GM12801 (cell line): ENCODE measurements around the gene PCDH9.

Experiments
- TF ChIP-seq, protein P1 (sequence below): IDR thresholded peaks from one replicate; pipeline ENCODE4 v1.5.1; 2011; ENCODE audit warnings: control low read depth; ENCODE audit not compliant: insufficient read length; ENCODE audit errors: extremely low read depth

Gene PCDH9

DNA sequence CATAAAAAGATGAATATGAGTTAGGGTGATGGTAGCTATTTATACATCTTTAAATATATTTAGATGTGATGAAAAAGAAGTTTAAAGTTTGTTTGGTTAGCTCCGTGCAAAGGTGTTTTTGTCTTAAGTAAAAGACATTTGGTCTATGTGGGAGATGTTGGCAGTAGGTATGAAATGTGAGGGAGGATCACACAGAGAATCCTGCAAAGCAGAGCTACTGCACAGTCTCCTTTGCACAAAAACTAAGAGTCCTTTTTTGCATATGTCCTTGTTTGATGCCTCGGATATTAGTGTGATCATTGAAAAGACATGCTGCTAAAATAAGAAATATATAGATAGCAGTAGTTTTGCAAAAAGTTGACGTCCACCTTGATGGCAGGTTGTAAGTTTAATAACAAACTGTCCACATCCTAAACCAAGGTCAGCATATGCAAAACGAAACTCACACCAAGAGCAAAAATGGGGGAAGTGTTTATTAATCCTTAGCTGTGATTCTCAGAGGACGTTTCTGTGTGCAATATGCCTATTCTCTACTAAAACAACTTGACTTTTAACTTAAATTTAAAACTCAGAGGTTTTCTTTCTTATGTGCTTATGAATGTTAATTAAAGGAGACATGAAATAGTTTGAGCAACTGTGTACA lies 870.1 kb downstream of the PCDH9 start:
- TF ChIP-seq, protein P1, sequence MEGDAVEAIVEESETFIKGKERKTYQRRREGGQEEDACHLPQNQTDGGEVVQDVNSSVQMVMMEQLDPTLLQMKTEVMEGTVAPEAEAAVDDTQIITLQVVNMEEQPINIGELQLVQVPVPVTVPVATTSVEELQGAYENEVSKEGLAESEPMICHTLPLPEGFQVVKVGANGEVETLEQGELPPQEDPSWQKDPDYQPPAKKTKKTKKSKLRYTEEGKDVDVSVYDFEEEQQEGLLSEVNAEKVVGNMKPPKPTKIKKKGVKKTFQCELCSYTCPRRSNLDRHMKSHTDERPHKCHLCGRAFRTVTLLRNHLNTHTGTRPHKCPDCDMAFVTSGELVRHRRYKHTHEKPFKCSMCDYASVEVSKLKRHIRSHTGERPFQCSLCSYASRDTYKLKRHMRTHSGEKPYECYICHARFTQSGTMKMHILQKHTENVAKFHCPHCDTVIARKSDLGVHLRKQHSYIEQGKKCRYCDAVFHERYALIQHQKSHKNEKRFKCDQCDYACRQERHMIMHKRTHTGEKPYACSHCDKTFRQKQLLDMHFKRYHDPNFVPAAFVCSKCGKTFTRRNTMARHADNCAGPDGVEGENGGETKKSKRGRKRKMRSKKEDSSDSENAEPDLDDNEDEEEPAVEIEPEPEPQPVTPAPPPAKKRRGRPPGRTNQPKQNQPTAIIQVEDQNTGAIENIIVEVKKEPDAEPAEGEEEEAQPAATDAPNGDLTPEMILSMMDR: no peak

DNA sequence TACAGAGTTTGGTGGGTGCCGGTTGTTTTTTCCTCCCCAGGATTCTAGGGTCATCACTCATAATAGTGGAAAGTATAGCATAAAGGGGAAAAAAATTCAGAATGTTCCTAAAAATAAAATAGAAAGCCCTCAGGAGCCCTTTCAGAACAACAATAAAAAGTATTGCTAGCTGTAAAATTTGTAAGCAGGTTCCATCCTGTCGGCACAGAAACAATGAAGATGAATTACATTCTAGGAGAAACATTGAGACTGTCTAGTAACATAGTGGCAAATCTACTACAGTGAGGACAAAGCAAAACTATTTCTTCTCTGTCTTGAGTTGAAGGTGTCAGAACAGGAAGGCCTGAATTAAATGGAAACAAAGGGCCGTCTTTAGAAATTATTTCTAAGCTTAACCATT lies 870.7 kb downstream of the PCDH9 start:
- TF ChIP-seq, protein P1: no peak

DNA sequence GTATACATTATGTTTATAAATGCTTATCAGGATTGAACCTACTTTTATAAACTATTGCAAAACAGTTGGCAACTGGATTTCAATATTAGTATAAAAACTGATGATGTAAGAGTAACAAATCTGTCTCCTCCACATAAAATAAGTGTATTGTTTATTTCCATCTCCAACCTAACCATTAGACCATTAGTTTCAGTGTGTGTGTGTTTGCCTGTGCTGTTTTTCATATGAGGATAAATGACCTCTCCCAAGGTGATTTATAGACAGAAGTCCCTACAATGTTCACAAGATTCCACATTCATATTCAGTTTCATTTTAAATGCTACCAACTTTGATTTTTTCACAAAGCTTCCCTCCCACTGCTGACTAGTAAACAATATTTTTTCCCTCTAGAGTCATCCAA lies 871.6 kb downstream of the PCDH9 start:
- TF ChIP-seq, protein P1: no peak

DNA sequence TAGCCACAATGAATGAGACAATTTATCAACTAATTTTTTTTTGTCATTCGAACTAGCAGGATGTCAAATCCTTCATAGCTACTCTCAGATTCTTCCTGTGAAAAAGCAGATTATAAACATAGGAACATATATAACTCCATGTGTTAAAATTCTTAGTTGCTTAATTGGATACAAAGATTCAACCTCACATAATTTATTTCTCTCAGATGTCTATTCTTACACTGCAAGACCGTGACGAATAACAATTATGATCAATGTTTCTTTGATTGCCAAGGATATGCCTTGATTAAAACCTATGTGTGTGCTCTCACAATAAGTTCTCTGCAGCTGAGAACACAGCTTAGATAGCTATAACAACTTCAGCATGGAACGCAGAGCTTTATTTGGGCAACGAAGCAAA lies 872.7 kb downstream of the PCDH9 start:
- TF ChIP-seq, protein P1: no peak

DNA sequence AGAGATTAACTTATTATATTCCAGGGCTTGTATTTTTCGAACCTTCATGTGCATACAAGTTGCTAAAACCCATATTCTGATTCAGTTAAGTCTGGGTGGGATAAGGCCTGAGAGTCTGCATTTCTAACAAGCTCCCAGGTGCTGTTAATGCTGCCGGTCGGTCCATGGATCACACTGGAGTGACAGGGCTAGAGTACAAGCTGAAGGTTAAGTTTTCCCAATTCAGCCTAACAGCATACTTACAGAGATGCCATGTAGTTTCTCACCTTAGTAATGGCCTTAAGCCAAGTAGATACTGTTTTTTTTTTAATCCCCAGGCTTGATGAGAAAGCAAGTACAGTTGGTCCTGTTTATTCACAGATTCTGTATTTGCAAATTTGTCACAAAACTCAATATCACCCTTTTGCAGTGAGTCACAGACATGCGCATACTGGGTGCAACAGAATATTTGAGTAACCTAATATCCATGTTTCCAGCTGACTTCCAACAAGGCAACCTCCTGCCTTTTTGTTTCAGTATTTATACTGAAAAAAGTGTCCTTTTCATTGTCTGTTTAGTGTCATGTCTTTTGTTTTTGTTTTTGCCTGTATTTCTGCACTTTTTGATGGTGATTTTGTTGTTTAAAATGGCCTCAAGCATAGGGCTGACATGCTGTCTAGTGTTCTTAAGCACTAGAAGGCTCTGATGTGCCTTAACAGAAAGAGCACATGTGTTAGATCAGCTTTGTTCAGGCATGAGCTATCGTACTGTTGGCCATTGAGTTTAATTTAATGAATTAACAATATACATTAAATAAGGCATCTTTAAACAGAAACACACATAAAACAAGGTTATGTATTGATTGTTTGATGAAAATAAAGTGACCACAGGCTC lies 875.0 kb downstream of the PCDH9 start:
- TF ChIP-seq, protein P1: no peak

DNA sequence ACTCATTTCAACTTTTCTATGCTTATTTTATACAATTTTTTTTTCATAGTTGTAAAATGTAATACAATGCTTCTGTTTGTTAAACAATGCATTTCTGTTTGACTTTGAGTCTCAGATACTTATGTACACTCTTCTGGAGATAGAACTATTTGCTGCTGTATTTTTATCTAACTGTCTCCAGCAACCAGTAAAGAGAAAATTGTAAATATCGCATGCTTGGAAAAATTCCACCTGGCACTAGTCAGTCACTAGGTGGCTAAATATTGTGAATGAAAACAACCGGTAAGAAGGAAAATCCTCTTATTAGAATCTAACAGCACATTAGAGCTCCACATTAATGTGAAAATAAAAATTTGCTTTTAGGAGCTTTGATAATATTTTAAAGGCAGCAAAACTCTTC lies 876.5 kb downstream of the PCDH9 start:
- TF ChIP-seq, protein P1: no peak

DNA sequence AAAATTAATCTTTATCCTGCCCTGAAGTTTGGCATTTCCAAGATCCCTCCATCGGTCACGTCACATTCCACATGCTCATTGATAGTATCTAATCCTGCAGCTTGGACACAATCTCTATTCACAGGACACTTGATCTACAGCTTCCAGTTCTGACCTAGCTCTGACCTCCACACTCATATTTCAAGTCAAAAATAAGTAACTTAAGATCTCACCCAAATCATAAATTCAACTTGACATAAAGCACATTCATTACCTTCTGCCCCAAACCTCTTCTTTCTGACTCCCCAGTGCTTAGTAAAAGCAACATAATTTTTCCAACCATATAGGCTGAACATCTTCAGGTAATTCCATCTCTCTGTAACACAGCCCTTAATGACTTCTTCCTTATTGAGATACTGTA lies 880.2 kb downstream of the PCDH9 start:
- TF ChIP-seq, protein P1: no peak
